Measurements from ENCODE around the gene IQSEC1. TPM values are rescaled to one million over a fixed set of nuclear protein-coding genes. Genes with fewer than 3 reads are reported as not detected.

The IQSEC1 gene
- total RNA-seq, 4 donors from 2014 or later = 56.1 to 99.5 (median 78.2) TPM

DNA sequence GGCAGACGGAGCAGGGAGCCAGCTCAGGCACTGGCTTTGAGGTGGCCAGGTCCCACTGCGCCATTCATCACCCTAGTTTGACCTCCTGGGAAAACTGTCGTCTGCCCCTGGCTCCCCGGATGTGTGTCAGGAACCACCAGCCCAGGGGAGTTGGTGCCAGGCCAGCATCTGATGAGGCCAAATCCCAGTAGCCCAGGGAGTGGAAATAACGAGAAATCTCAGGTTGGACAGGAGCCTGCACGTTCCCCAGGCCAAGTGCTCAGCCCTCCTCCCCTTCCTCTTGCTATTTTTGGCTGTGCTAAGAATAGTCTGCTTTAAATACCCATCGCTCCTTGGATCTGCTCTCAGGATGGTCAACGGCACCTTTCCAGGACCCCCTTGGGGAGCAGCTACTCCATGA is 138.8 kb downstream of the IQSEC1 start:
- peaks cover 75 to 92% (median 80%) of the 10 kb centered on the region in 4 donors for H3K4me1 ChIP-seq
- DNase-seq (ENCODE audit: extremely low spot score) = no peak
- 20% methylated on average over 2 of the region's 8 CpGs for WGBS

DNA sequence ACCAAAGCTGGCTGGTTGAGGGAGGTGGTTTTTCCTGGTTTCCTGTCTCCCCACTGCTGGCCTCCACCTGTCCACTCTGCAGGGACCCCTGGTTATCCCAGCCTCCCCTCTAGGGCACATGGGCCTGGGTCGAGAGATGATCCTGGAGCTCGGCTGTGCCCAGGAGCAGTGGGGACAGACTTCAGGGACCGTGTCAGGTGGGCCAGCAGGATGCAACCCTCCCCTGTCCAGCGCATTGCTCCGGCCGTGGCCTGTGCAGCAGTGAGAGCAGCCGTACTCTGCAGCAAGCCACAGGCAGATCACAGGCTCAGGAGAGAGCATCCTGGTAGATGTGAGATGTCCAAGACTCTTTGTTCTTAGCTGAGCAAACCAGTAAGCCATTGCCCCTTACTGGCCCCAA is 139.3 kb downstream of the IQSEC1 start:
- TF ChIP-seq POLR2A (IDR thresholded peaks at IDR 0.05; ENCODE audit: low read depth) (no peak), POLR2AphosphoS5 (IDR thresholded peaks at IDR 0.05) (no peak), EP300 (IDR thresholded peaks at IDR 0.05) (no peak)
- TF ChIP-seq, protein P1, sequence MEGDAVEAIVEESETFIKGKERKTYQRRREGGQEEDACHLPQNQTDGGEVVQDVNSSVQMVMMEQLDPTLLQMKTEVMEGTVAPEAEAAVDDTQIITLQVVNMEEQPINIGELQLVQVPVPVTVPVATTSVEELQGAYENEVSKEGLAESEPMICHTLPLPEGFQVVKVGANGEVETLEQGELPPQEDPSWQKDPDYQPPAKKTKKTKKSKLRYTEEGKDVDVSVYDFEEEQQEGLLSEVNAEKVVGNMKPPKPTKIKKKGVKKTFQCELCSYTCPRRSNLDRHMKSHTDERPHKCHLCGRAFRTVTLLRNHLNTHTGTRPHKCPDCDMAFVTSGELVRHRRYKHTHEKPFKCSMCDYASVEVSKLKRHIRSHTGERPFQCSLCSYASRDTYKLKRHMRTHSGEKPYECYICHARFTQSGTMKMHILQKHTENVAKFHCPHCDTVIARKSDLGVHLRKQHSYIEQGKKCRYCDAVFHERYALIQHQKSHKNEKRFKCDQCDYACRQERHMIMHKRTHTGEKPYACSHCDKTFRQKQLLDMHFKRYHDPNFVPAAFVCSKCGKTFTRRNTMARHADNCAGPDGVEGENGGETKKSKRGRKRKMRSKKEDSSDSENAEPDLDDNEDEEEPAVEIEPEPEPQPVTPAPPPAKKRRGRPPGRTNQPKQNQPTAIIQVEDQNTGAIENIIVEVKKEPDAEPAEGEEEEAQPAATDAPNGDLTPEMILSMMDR (IDR thresholded peaks at IDR 0.05) = no peak
- no peaks in the 10 kb centered on the region for H3K9me3 ChIP-seq
- peaks cover 14 to 49% (median 30%) of the 10 kb centered on the region in 4 donors for H3K36me3 ChIP-seq
- H3K4me1 ChIP-seq = peaks cover 70 to 91% (median 75%) of the 10 kb centered on the region in 4 donors
- peak overlapping the region; percentile 73 to 79 (median 78) for H3K27ac ChIP-seq (replicated peaks in 1 of 4)
- no peaks in the 10 kb centered on the region for H3K27me3 ChIP-seq
- DNase-seq (ENCODE audit: extremely low spot score) = no peak
- WGBS = 76% methylated on average over 5 of the region's 7 CpGs
- no peak overlapping the region for H3K4me3 ChIP-seq
- intact Hi-C loops (cut with DNase I) = loop anchor here (1.0 to 5.0 kb wide), 2 partner anchors 21 to 48 kb away; no protein-coding TSS in a partner anchor

More for the DNA sequence above, 138.8 kb downstream of the IQSEC1 start:
- Histone ChIP-seq H3K27me3 (no peaks in the 10 kb centered on the region), H3K27ac (replicated peaks in 1 of 4) (peak overlapping the region; percentile 73 to 79 (median 78)), H3K4me3 (no peak overlapping the region), H3K36me3 (peaks cover 14 to 48% (median 31%) of the 10 kb centered on the region in 4 donors), H3K9me3 (no peaks in the 10 kb centered on the region)
- intact Hi-C loops (cut with DNase I) = loop anchor here (1.0 to 5.0 kb wide), 2 partner anchors 21 to 48 kb away; no protein-coding TSS in a partner anchor
- TF ChIP-seq, protein P1 (IDR thresholded peaks at IDR 0.05) = no peak
- peak; percentile 58 to 72 for TF ChIP-seq POLR2AphosphoS5 (IDR thresholded peaks at IDR 0.05)

DNA sequence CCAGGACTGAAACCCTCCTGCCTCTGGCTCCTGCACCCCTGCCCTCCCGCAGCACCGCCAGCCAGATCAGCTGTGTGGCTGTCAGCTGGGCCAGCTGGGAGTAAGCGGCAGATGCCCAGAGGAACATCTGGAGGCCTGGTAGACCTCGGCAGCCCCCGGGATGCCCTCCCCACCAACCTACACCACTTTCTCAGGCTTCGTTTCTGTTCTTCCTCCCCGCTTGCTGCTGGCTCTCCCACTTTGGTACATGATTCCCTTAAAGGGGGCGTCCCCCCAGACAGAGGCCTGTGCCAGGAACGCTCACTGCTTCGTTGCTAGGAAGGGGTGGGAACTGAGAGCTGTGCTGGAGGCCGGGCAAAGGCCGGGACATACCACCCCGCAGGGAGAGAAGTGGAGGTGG is 140.5 kb downstream of the IQSEC1 start:
- Histone ChIP-seq H3K4me3 (no peak overlapping the region), H3K27ac (replicated peaks in 1 of 4) (peak overlapping the region; percentile 44 to 79 (median 78)), H3K36me3 (peaks cover 14 to 58% (median 33%) of the 10 kb centered on the region in 4 donors), H3K4me1 (peaks cover 58 to 79% (median 66%) of the 10 kb centered on the region in 4 donors), H3K9me3 (no peaks in the 10 kb centered on the region), H3K27me3 (no peaks in the 10 kb centered on the region)
- WGBS = 56% methylated on average over 12 of the region's 13 CpGs
- DNase-seq (ENCODE audit: extremely low spot score) = no peak
- intact Hi-C loops (cut with DNase I) = loop anchor here (5.0 kb wide), 1 partner anchor 50 kb away; no protein-coding TSS in a partner anchor
- TF ChIP-seq POLR2A (IDR thresholded peaks at IDR 0.05; ENCODE audit: low read depth) (no peak), POLR2AphosphoS5 (IDR thresholded peaks at IDR 0.05) (no peak), EP300 (IDR thresholded peaks at IDR 0.05) (no peak)
- TF ChIP-seq, protein P1 (IDR thresholded peaks at IDR 0.05) = no peak

DNA sequence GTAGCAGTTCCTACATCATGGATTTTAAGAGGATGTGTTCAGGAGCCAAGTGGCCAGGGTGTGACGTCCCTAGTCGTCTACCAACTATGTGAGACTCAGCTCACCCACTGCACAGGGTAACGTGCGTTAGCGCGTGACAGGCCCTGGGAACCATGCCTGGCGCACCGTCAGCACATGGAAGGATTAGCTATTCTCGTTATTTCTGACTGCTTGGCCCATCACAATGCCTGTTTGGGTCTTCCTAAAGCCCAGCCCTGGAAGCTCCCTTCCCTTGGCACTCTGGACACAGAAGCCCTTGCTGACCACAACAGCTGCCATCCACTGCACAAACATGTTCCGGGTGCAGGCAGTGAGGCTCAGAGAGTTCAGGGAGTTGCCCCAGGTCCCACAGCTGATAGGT is 140.9 kb downstream of the IQSEC1 start:
- intact Hi-C loops (cut with DNase I) = loop anchor here (5.0 kb wide), 1 partner anchor 50 kb away; no protein-coding TSS in a partner anchor
- no peak for DNase-seq (ENCODE audit: extremely low spot score)
- Histone ChIP-seq H3K36me3 (peaks cover 14 to 58% (median 33%) of the 10 kb centered on the region in 4 donors), H3K4me1 (peaks cover 54 to 79% (median 64%) of the 10 kb centered on the region in 4 donors), H3K9me3 (no peaks in the 10 kb centered on the region), H3K4me3 (no peak overlapping the region), H3K27me3 (no peaks in the 10 kb centered on the region), H3K27ac (replicated peaks in 1 of 4) (peak overlapping the region; percentile 44 to 79 (median 78))
- 46% methylated on average over 10 of the region's 10 CpGs for WGBS
- TF ChIP-seq, protein P1 (IDR thresholded peaks at IDR 0.05) = no peak
- peak in 1 of 2 donors; percentile 81 for TF ChIP-seq POLR2AphosphoS5 (IDR thresholded peaks at IDR 0.05)
